K562 (cell line): ENCODE measurements around the gene SRPK2. TPM values are rescaled to one million over a fixed set of nuclear protein-coding genes. Genes with fewer than 3 reads are reported as not detected.
A peak's percentile ranks its signal among the peaks of the same experiment; 100 is the strongest.

ENCODE experiments used
- BACH1 ChIP-seq: fragments of 200-800 bp; sonication (Bioruptor generic); IDR thresholded peaks from 2 replicates; pipeline ENCODE4 v1.6.1; 2016; ENCODE audit warnings: missing genetic modification characterization, missing compliant biosample characterization
- CHD4 ChIP-seq: fragments of 200-600 bp; sonication (generic); IDR thresholded peaks from 3 replicates; pipeline ENCODE4 v1.6.1; 2012; ENCODE audit warnings: low read depth, mild to moderate bottlenecking, mixed read lengths, low read length, inconsistent platforms; ENCODE audit not compliant: insufficient read depth, insufficient replicate concordance, poor library complexity, severe bottlenecking
- HDAC2 ChIP-seq: fragments of 450-650 bp; IDR thresholded peaks from 2 replicates; pipeline ENCODE4 v1.6.1; 2016; ENCODE audit warnings: mild to moderate bottlenecking
- L3MBTL2 ChIP-seq: fragments of 450-650 bp; IDR thresholded peaks from 2 replicates; pipeline ENCODE4 v1.6.1; 2016; ENCODE audit warnings: mild to moderate bottlenecking, moderate library complexity
- MBD1 ChIP-seq: fragments of 250-450 bp; sonication (Bioruptor Pico); IDR thresholded peaks from 2 replicates; pipeline ENCODE4 v1.8.0; 2022; ENCODE audit warnings: inconsistent platforms
- NR2C1 ChIP-seq, 2 experiments: fragments of 450-650 bp; IDR thresholded peaks; 2 replicates each; pipeline ENCODE4 v1.6.1; 2017; ENCODE audit warnings: mild to moderate bottlenecking in 2 of 2, antibody characterized with exemption in 1 of 2, inconsistent platforms in 1 of 2, missing compliant biosample characterization in 1 of 2, missing genetic modification characterization in 1 of 2
- RBFOX2 ChIP-seq: fragments of 200-400 bp; formaldehyde crosslinking; IDR thresholded peaks from 2 replicates; pipeline ENCODE4 v1.6.1; 2017; ENCODE audit warnings: low read depth, mild to moderate bottlenecking, low read length, moderate library complexity
- REST ChIP-seq, 2 experiments: fragments of 450-650 bp; formaldehyde crosslinking in 1 of 2; IDR thresholded peaks; 2 replicates each; pipeline versions ENCODE4 v1.4.0 to v1.6.1; 2014 to 2020; ENCODE audit warnings: mild to moderate bottlenecking in 2 of 2, borderline replicate concordance in 1 of 2, low read depth in 1 of 2
- TBP ChIP-seq: optimal IDR thresholded peaks from 2 replicates; pipeline ENCODE3; 2011; ENCODE audit warnings: low read depth, low read length, improper control_type of control experiment
- TEAD1 ChIP-seq, 2 experiments: fragments of 450-650 bp in 1 of 2; sonication (generic) in 1 of 2; formaldehyde crosslinking; IDR thresholded peaks; 2 replicates each; pipeline versions ENCODE4 v1.4.0 to v1.8.0; 2020 to 2022; ENCODE audit warnings: mild to moderate bottlenecking in 2 of 2, missing genetic modification reagents in 1 of 2
- TFE3 ChIP-seq: fragments of 450-650 bp; formaldehyde crosslinking; IDR thresholded peaks from 2 replicates; pipeline ENCODE4 v1.4.0; 2020; ENCODE audit warnings: mild to moderate bottlenecking, mixed read lengths
- ZNF436 ChIP-seq: fragments of 250-450, 450-650 bp; sonication (Bioruptor Pico); formaldehyde crosslinking; IDR thresholded peaks from 2 replicates; pipeline ENCODE4 v1.7.0; 2020; ENCODE audit warnings: mild to moderate bottlenecking
- polyA plus RNA-seq, 8 experiments: library from polyadenylated mRNA; depleted of rRNA in 4 of 8; stranded (reverse) in 5 of 8; unstranded in 3 of 8; fragments of >200 nt; fragmentation: Nextera tagmentation in 2 of 8; fragmentation: Illumina TruSeq in 1 of 8; extraction: Ambion mirVana in 2 of 8; extraction: Trizol in 1 of 8; gene quantifications; 2 replicates each; pipeline versions ENCODE4 v1.2.1 to v1.2.3, GENCODE V29; 2011 to 2014; ENCODE audit warnings: inconsistent platforms in 1 of 8, missing spikeins in 1 of 8
- total RNA-seq, 7 experiments: library from RNA; depleted of rRNA in 6 of 7; stranded (reverse); fragments of >200 nt in 6 of 7; fragmentation: Illumina TruSeq in 2 of 7; extraction: Trizol in 2 of 7; gene quantifications; 2 replicates each; pipeline versions ENCODE4 v1.2.1 to v1.2.3, GENCODE V29; 2011 to 2021; ENCODE audit warnings: low replicate concordance in 1 of 7

SRPK2 gene
- total and polyA plus RNA-seq, 9 of the 15 experiments (the other 6 are each of a cell fraction or from before 2014, with no cell fraction given) = 21.5 to 44.7 (median 33.3) TPM

GRCh38 chr7:105389088-105389650 is 448 bp upstream of the SRPK2 start (continued):
- TF ChIP-seq MBD1 (CRISPR knock-in tag) (peak; percentile 75; the same call in 1 of the 2 replicates), NR2C1 (IDR thresholded peaks at IDR 0.05) (no peak), NR2C1 (tag; IDR thresholded peaks at IDR 0.05) (no peak), RBFOX2 (peak; percentile 58), CHD4 (peak; percentile 75), HDAC2 (peak; percentile 73; the same call in 1 of the 2 replicates), ZNF436 (CRISPR knock-in tag) (no peak), TBP (peak; percentile 43), TFE3 (no peak), BACH1 (tag) (no peak), REST (IDR thresholded peaks at IDR 0.05; ENCODE audit: borderline replicate concordance) (no peak), REST (CRISPR knock-in tag; IDR thresholded peaks at IDR 0.05; ENCODE audit: low read depth) (0 out of 2 replicates have a peak, but pooled peaks have one; percentile 30), L3MBTL2 (0 out of 2 replicates have a peak, but pooled peaks have one; percentile 7), TEAD1 (CRISPR knock-in tag; IDR thresholded peaks at IDR 0.05) (peak in 1 of 2 experiments; percentile 37; a peak in 1 of 4 replicates)
